PC-3 (cell line): ENCODE measurements around the gene TM4SF20.

ENCODE experiments used
- EZH2phosphoT487 ChIP-seq: fragments of 300-600 bp; sonication (generic); IDR thresholded peaks from 2 replicates; pipeline ENCODE4 v1.6.1; 2018; ENCODE audit warnings: mild to moderate bottlenecking, antibody characterized with exemption, low read length, borderline replicate concordance
- TF ChIP-seq, protein P1 (sequence below): fragments of 300-600 bp; sonication (generic); conservative IDR thresholded peaks from 2 replicates; pipeline ENCODE4 v1.5.1; 2017; ENCODE audit warnings: antibody characterized with exemption, low read depth, mild to moderate bottlenecking, low read length

DNA sequence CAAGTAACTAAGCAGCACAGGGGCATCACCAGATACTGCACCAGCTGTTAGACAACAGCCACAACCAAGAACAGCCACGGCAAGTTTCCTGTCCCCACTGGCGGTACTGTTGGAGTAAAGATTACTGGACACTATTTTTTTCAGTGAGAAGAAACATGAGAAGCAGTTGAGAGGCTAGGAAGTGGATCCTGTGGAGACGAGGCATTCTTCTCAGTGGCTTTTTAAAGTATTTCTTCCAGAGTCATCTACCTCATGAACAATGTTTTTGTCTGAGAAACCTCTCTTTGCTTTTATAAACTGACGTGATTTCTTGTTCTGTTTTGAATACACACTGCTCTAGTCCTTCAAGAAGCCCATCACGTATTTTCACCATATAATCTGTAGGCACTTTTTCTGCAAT, 18.8 kb downstream of the TM4SF20 start:
- TF ChIP-seq, protein P1, sequence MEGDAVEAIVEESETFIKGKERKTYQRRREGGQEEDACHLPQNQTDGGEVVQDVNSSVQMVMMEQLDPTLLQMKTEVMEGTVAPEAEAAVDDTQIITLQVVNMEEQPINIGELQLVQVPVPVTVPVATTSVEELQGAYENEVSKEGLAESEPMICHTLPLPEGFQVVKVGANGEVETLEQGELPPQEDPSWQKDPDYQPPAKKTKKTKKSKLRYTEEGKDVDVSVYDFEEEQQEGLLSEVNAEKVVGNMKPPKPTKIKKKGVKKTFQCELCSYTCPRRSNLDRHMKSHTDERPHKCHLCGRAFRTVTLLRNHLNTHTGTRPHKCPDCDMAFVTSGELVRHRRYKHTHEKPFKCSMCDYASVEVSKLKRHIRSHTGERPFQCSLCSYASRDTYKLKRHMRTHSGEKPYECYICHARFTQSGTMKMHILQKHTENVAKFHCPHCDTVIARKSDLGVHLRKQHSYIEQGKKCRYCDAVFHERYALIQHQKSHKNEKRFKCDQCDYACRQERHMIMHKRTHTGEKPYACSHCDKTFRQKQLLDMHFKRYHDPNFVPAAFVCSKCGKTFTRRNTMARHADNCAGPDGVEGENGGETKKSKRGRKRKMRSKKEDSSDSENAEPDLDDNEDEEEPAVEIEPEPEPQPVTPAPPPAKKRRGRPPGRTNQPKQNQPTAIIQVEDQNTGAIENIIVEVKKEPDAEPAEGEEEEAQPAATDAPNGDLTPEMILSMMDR, result no peak
- TF ChIP-seq EZH2phosphoT487, result no peak
